ENCODE measurements around the gene POU2AF1. TPM values are rescaled to one million over a fixed set of nuclear protein-coding genes. Genes with fewer than 3 reads are reported as not detected.

The POU2AF1 gene
- total and polyA plus RNA-seq, 5 donors from 2014 or later = 1.6 to 4.8 (median 2.2) TPM

GRCh38 chr11:111368285-111368560 is 10.9 kb downstream of the POU2AF1 start:
- Mint-ChIP-seq H3K27me3 (no peaks in the 10 kb centered on the region), H3K27ac (no peak overlapping the region), H3K4me3 (no peak overlapping the region), H3K36me3 (no peaks in the 10 kb centered on the region), H3K4me1 (peaks cover 0 to 12% (median 2%) of the 10 kb centered on the region in 4 donors), H3K9me3 (peaks cover 0 to 2% (median 0%) of the 10 kb centered on the region in 7 donors)
- H3K27ac ChIP-seq (ENCODE audit: insufficient read depth, low read length, poor library complexity, severe bottlenecking) = no peak overlapping the region
- no peaks in the 10 kb centered on the region for H3K27me3 ChIP-seq (ENCODE audit: control insufficient read depth, insufficient read depth, low read length)
- no peaks in the 10 kb centered on the region for H3K36me3 ChIP-seq (ENCODE audit: control insufficient read depth, insufficient read depth, low read length)
- no peak overlapping the region for H3K4me3 ChIP-seq (ENCODE audit: low read depth, low read length)
- DNase-seq (no peak), ATAC-seq (ENCODE audit: low read depth in 2 of 2) (no peak)
- no peaks in the 10 kb centered on the region for H3K9me3 ChIP-seq (ENCODE audit: control insufficient read depth in 2 of 2, low read length in 2 of 2)
- no peaks in the 10 kb centered on the region for H3K4me1 ChIP-seq (ENCODE audit: control insufficient read depth, insufficient read depth, low read length, poor library complexity, severe bottlenecking)

- peaks cover 0 to 8% (median 0%) of the 10 kb centered on the region in 4 donors for H3K4me1 Mint-ChIP-seq
- H3K4me1 ChIP-seq (ENCODE audit: control insufficient read depth, insufficient read depth, low read length, poor library complexity, severe bottlenecking) = no peaks in the 10 kb centered on the region
- H3K27ac Mint-ChIP-seq = no peak overlapping the region
- no peaks in the 10 kb centered on the region for H3K27me3 Mint-ChIP-seq
- H3K4me3 ChIP-seq (ENCODE audit: low read depth, low read length) = no peak overlapping the region
- no peak overlapping the region for H3K27ac ChIP-seq (ENCODE audit: insufficient read depth, low read length, poor library complexity, severe bottlenecking)
- H3K4me3 Mint-ChIP-seq = no peak overlapping the region
- no peaks in the 10 kb centered on the region for H3K9me3 ChIP-seq (ENCODE audit: control insufficient read depth in 2 of 2, low read length in 2 of 2)
- ATAC-seq (ENCODE audit: low read depth in 2 of 2) (no peak), DNase-seq (no peak)
- H3K36me3 ChIP-seq (ENCODE audit: control insufficient read depth, insufficient read depth, low read length) = no peaks in the 10 kb centered on the region
- H3K36me3 Mint-ChIP-seq = no peaks in the 10 kb centered on the region
- no peaks in the 10 kb centered on the region for H3K27me3 ChIP-seq (ENCODE audit: control insufficient read depth, insufficient read depth, low read length)
- H3K9me3 Mint-ChIP-seq = peaks cover 0 to 2% (median 0%) of the 10 kb centered on the region in 7 donors
These were observed 11.4 kb downstream of the POU2AF1 start for GRCh38 chr11:111367411-111368284.

GRCh38 chr11:111366560-111367410 is 12.3 kb downstream of the POU2AF1 start:
- Histone ChIP-seq H3K27me3 (ENCODE audit: control insufficient read depth, insufficient read depth, low read length) (no peaks in the 10 kb centered on the region), H3K9me3 (ENCODE audit: control insufficient read depth in 2 of 2, low read length in 2 of 2) (no peaks in the 10 kb centered on the region), H3K36me3 (ENCODE audit: control insufficient read depth, insufficient read depth, low read length) (no peaks in the 10 kb centered on the region), H3K4me1 (ENCODE audit: control insufficient read depth, insufficient read depth, low read length, poor library complexity, severe bottlenecking) (no peaks in the 10 kb centered on the region), H3K4me3 (ENCODE audit: low read depth, low read length) (no peak overlapping the region), H3K27ac (ENCODE audit: insufficient read depth, low read length, poor library complexity, severe bottlenecking) (no peak overlapping the region)
- Mint-ChIP-seq H3K4me3 (no peak overlapping the region), H3K4me1 (peaks cover 0 to 5% (median 0%) of the 10 kb centered on the region in 4 donors), H3K27me3 (no peaks in the 10 kb centered on the region), H3K27ac (no peak overlapping the region), H3K36me3 (no peaks in the 10 kb centered on the region), H3K9me3 (peaks cover 0 to 2% (median 0%) of the 10 kb centered on the region in 7 donors)
- ATAC-seq (ENCODE audit: low read depth in 2 of 2) (no peak), DNase-seq (no peak)

- DNase-seq = no peak
- no peaks in the 10 kb centered on the region for H3K27me3 Mint-ChIP-seq
- Histone ChIP-seq H3K9me3 (ENCODE audit: control insufficient read depth in 2 of 2, low read length in 2 of 2) (no peaks in the 10 kb centered on the region), H3K36me3 (ENCODE audit: control insufficient read depth, insufficient read depth, low read length) (no peaks in the 10 kb centered on the region), H3K4me1 (ENCODE audit: control insufficient read depth, insufficient read depth, low read length, poor library complexity, severe bottlenecking) (no peaks in the 10 kb centered on the region), H3K27ac (ENCODE audit: insufficient read depth, low read length, poor library complexity, severe bottlenecking) (no peak overlapping the region), H3K27me3 (ENCODE audit: control insufficient read depth, insufficient read depth, low read length) (no peaks in the 10 kb centered on the region), H3K4me3 (ENCODE audit: low read depth, low read length) (no peak overlapping the region)
- peaks cover 0 to 2% (median 0%) of the 10 kb centered on the region in 7 donors for H3K9me3 Mint-ChIP-seq
- peak overlapping the region in 1 of 3 donors; percentile 20 for H3K27ac Mint-ChIP-seq
- no peak for ATAC-seq (ENCODE audit: low read depth in 2 of 2)
- H3K36me3 Mint-ChIP-seq = no peaks in the 10 kb centered on the region
- no peak overlapping the region for H3K4me3 Mint-ChIP-seq
- H3K4me1 Mint-ChIP-seq = peaks cover 0 to 1% (median under 1%) of the 10 kb centered on the region in 4 donors
These were observed 13.1 kb downstream of the POU2AF1 start for GRCh38 chr11:111365722-111366559.

- H3K9me3 Mint-ChIP-seq = peaks cover 0 to 2% (median 0%) of the 10 kb centered on the region in 7 donors
- no peak for DNase-seq
- Histone ChIP-seq H3K27me3 (ENCODE audit: control insufficient read depth, insufficient read depth, low read length) (no peaks in the 10 kb centered on the region), H3K9me3 (ENCODE audit: control insufficient read depth in 2 of 2, low read length in 2 of 2) (no peaks in the 10 kb centered on the region), H3K4me3 (ENCODE audit: low read depth, low read length) (no peak overlapping the region), H3K4me1 (ENCODE audit: control insufficient read depth, insufficient read depth, low read length, poor library complexity, severe bottlenecking) (no peaks in the 10 kb centered on the region), H3K27ac (ENCODE audit: insufficient read depth, low read length, poor library complexity, severe bottlenecking) (no peak overlapping the region), H3K36me3 (ENCODE audit: control insufficient read depth, insufficient read depth, low read length) (no peaks in the 10 kb centered on the region)
- H3K36me3 Mint-ChIP-seq = no peaks in the 10 kb centered on the region
- no peak overlapping the region for H3K4me3 Mint-ChIP-seq
- peaks cover 0 to 2% (median 0%) of the 10 kb centered on the region in 4 donors for H3K4me1 Mint-ChIP-seq
- no peak overlapping the region for H3K27ac Mint-ChIP-seq
- H3K27me3 Mint-ChIP-seq = no peaks in the 10 kb centered on the region
- ATAC-seq (ENCODE audit: low read depth in 2 of 2) = no peak
These were observed 14.6 kb downstream of the POU2AF1 start for GRCh38 chr11:111364503-111364902.

GRCh38 chr11:111363985-111364384 is 15.1 kb downstream of the POU2AF1 start:
- no peaks in the 10 kb centered on the region for H3K36me3 ChIP-seq (ENCODE audit: control insufficient read depth, insufficient read depth, low read length)

GRCh38 chr11:111362887-111363411 is 16.1 kb downstream of the POU2AF1 start:
- Histone ChIP-seq H3K4me3 (ENCODE audit: low read depth, low read length) (no peak overlapping the region), H3K27me3 (ENCODE audit: control insufficient read depth, insufficient read depth, low read length) (no peaks in the 10 kb centered on the region), H3K4me1 (ENCODE audit: control insufficient read depth, insufficient read depth, low read length, poor library complexity, severe bottlenecking) (no peaks in the 10 kb centered on the region), H3K36me3 (ENCODE audit: control insufficient read depth, insufficient read depth, low read length) (no peaks in the 10 kb centered on the region), H3K27ac (ENCODE audit: insufficient read depth, low read length, poor library complexity, severe bottlenecking) (no peak overlapping the region), H3K9me3 (ENCODE audit: control insufficient read depth in 2 of 2, low read length in 2 of 2) (no peaks in the 10 kb centered on the region)
- Mint-ChIP-seq H3K9me3 (peaks cover 0 to 2% (median 0%) of the 10 kb centered on the region in 7 donors), H3K4me3 (no peak overlapping the region), H3K4me1 (peaks cover 0 to 2% (median 0%) of the 10 kb centered on the region in 4 donors), H3K36me3 (no peaks in the 10 kb centered on the region), H3K27ac (no peak overlapping the region), H3K27me3 (no peaks in the 10 kb centered on the region)
- DNase-seq = no peak
- no peak for ATAC-seq (ENCODE audit: low read depth in 2 of 2)

More at GRCh38 chr11:111363985-111364384, 15.1 kb downstream of the POU2AF1 start:
- DNase-seq = no peak
- Mint-ChIP-seq H3K9me3 (peaks cover 0 to 2% (median 0%) of the 10 kb centered on the region in 7 donors), H3K27ac (no peak overlapping the region), H3K4me1 (peaks cover 0 to 2% (median 0%) of the 10 kb centered on the region in 4 donors), H3K27me3 (no peaks in the 10 kb centered on the region), H3K4me3 (no peak overlapping the region), H3K36me3 (no peaks in the 10 kb centered on the region)
- Histone ChIP-seq H3K4me1 (ENCODE audit: control insufficient read depth, insufficient read depth, low read length, poor library complexity, severe bottlenecking) (no peaks in the 10 kb centered on the region), H3K27me3 (ENCODE audit: control insufficient read depth, insufficient read depth, low read length) (no peaks in the 10 kb centered on the region), H3K9me3 (ENCODE audit: control insufficient read depth in 2 of 2, low read length in 2 of 2) (no peaks in the 10 kb centered on the region), H3K27ac (ENCODE audit: insufficient read depth, low read length, poor library complexity, severe bottlenecking) (no peak overlapping the region), H3K4me3 (ENCODE audit: low read depth, low read length) (no peak overlapping the region)
- ATAC-seq (ENCODE audit: low read depth in 2 of 2) = no peak
